DOHH2 (cell line): ENCODE measurements around the gene REP15.

Source experiments
- CTCF ChIP-seq: fragments of 200-600 bp; sonication (generic); IDR thresholded peaks from one replicate; pipeline ENCODE4 v1.5.1; 2014; ENCODE audit warnings: antibody characterized with exemption, mild to moderate bottlenecking, low read depth, low read length; ENCODE audit not compliant: poor library complexity, severe bottlenecking
- EZH2phosphoT487 ChIP-seq: fragments of 200-600 bp; sonication (generic); IDR thresholded peaks from 2 replicates; pipeline ENCODE4 v1.6.1; 2017; ENCODE audit warnings: borderline replicate concordance, mild to moderate bottlenecking, antibody characterized with exemption, low read length, moderate library complexity, mixed read lengths

- TF ChIP-seq CTCF = no peak
- no peak for TF ChIP-seq EZH2phosphoT487
Observed at GRCh38 chr12:27696293-27696652, at the start of gene REP15.
